ENCODE data around the gene OR51L1. TPM values are rescaled to one million over a fixed set of nuclear protein-coding genes. Genes with fewer than 3 reads are reported as not detected.

The OR51L1 gene
- total RNA-seq, 2 donors from 2014 or later = not detected

DNA sequence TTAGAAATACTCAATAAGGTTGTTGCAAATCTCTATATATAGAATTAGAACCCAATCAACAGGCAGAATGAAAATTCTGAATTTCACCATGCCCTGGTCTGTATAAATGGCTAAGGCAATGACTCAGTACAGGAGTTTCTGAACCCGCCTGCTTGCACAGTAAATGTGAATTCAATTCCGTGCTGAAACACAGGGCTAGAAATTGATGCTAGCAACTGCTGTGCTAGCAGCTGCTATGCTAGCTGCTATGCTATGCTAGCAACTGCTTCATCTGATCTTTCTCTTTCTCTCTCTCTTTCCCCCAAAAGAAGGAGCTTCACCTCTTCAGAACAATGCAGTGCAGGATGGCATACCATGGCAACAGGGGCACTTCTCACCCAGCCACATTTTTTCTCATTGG is 42.0 kb downstream of the OR51L1 start:
- Mint-ChIP-seq H3K36me3 (ENCODE audit: low read depth) (no peaks in the 10 kb centered on the region), H3K4me1 (no peaks in the 10 kb centered on the region), H3K9me3 (no peaks in the 10 kb centered on the region), H3K27me3 (ENCODE audit: insufficient read depth) (no peaks in the 10 kb centered on the region), H3K27ac (no peak overlapping the region), H3K4me3 (no peak overlapping the region)
- TF ChIP-seq, protein P1, sequence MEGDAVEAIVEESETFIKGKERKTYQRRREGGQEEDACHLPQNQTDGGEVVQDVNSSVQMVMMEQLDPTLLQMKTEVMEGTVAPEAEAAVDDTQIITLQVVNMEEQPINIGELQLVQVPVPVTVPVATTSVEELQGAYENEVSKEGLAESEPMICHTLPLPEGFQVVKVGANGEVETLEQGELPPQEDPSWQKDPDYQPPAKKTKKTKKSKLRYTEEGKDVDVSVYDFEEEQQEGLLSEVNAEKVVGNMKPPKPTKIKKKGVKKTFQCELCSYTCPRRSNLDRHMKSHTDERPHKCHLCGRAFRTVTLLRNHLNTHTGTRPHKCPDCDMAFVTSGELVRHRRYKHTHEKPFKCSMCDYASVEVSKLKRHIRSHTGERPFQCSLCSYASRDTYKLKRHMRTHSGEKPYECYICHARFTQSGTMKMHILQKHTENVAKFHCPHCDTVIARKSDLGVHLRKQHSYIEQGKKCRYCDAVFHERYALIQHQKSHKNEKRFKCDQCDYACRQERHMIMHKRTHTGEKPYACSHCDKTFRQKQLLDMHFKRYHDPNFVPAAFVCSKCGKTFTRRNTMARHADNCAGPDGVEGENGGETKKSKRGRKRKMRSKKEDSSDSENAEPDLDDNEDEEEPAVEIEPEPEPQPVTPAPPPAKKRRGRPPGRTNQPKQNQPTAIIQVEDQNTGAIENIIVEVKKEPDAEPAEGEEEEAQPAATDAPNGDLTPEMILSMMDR (conservative IDR thresholded peaks at IDR 0.05) = no peak
- 83 to 100% methylated on average over 2 of the region's 2 CpGs for WGBS, 2 experiments (ENCODE audit: insufficient coverage in 1 of 2, insufficient read length in 1 of 2)
- Histone ChIP-seq H3K9ac (ENCODE audit: extremely low read depth, low read length, poor library complexity, severe bottlenecking) (no peak overlapping the region), H3K4me3 (ENCODE audit: low read length) (no peak overlapping the region), H3K36me3 (ENCODE audit: control insufficient read depth, insufficient read depth, low read length) (no peaks in the 10 kb centered on the region), H3K4me1 (ENCODE audit: control insufficient read depth, insufficient read depth, low read length) (no peaks in the 10 kb centered on the region), H3K27ac (ENCODE audit: low read depth, low read length) (no peak overlapping the region), H3K27me3 (ENCODE audit: control insufficient read depth, insufficient read depth, low read length, poor library complexity, severe bottlenecking) (no peaks in the 10 kb centered on the region), H3K9me3 (ENCODE audit: control insufficient read depth, low read length) (no peaks in the 10 kb centered on the region)
- no peak for DNase-seq

DNA sequence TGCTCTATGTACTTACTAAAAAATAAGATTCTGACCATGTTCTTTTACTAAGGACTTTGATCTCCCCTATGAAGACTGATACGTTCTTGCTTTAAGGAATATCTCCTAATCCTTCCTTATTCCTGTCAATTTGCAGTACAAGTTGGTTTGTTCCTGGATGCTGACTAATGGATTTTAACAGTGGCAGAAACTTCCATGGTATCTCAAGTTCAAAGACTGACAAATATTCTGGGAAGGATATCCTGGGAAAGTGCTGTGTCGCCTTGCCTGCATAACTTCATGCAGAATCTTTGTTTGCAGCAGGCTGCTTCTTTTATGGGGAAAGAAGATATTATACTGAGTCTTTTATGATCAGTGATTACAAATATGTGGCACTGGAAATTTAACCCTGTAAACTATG is 43.3 kb downstream of the OR51L1 start:
- Mint-ChIP-seq H3K4me3 (no peak overlapping the region), H3K27ac (no peak overlapping the region), H3K9me3 (no peaks in the 10 kb centered on the region), H3K36me3 (ENCODE audit: low read depth) (no peaks in the 10 kb centered on the region), H3K4me1 (no peaks in the 10 kb centered on the region), H3K27me3 (ENCODE audit: insufficient read depth) (no peaks in the 10 kb centered on the region)
- Histone ChIP-seq H3K9me3 (ENCODE audit: control insufficient read depth, low read length) (no peaks in the 10 kb centered on the region), H3K27ac (ENCODE audit: low read depth, low read length) (no peak overlapping the region), H3K9ac (ENCODE audit: extremely low read depth, low read length, poor library complexity, severe bottlenecking) (no peak overlapping the region), H3K4me3 (ENCODE audit: low read length) (no peak overlapping the region), H3K36me3 (ENCODE audit: control insufficient read depth, insufficient read depth, low read length) (no peaks in the 10 kb centered on the region), H3K27me3 (ENCODE audit: control insufficient read depth, insufficient read depth, low read length, poor library complexity, severe bottlenecking) (no peaks in the 10 kb centered on the region), H3K4me1 (ENCODE audit: control insufficient read depth, insufficient read depth, low read length) (no peaks in the 10 kb centered on the region)
- no peak for DNase-seq
- TF ChIP-seq, protein P1 (conservative IDR thresholded peaks at IDR 0.05) = no peak
- 83 to 85% methylated on average over 2 of the region's 2 CpGs for WGBS, 2 experiments (ENCODE audit: insufficient coverage in 1 of 2, insufficient read length in 1 of 2)

DNA sequence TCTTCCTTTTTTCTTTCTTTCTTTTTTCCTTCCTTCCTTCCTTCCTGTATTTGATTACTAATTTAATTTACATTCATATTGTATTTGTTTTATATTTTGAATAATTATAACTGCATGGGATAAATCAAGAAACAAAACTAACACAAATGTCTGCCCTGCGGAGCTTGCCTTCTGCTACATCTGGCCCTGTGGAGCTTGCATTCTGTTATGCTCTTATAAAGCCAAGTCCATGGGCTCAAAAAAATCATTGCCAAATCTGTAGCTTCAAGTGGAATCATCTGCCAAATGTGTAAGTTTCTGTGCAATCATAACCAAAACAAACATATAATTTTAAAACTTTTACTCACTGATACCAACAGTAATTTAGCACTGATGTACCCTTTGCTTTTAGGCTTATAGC is 43.7 kb downstream of the OR51L1 start:
- Histone ChIP-seq H3K4me1 (ENCODE audit: control insufficient read depth, insufficient read depth, low read length) (no peaks in the 10 kb centered on the region), H3K9me3 (ENCODE audit: control insufficient read depth, low read length) (no peaks in the 10 kb centered on the region), H3K27me3 (ENCODE audit: control insufficient read depth, insufficient read depth, low read length, poor library complexity, severe bottlenecking) (no peaks in the 10 kb centered on the region), H3K9ac (ENCODE audit: extremely low read depth, low read length, poor library complexity, severe bottlenecking) (no peak overlapping the region), H3K27ac (ENCODE audit: low read depth, low read length) (no peak overlapping the region), H3K36me3 (ENCODE audit: control insufficient read depth, insufficient read depth, low read length) (no peaks in the 10 kb centered on the region), H3K4me3 (ENCODE audit: low read length) (no peak overlapping the region)
- Mint-ChIP-seq H3K9me3 (no peaks in the 10 kb centered on the region), H3K36me3 (ENCODE audit: low read depth) (no peaks in the 10 kb centered on the region), H3K4me1 (no peaks in the 10 kb centered on the region), H3K27me3 (ENCODE audit: insufficient read depth) (no peaks in the 10 kb centered on the region), H3K4me3 (no peak overlapping the region), H3K27ac (no peak overlapping the region)
- DNase-seq = no peak
- WGBS, 2 experiments (ENCODE audit: insufficient coverage in 1 of 2, insufficient read length in 1 of 2) = 83 to 100% methylated on average over 1 of the region's 1 CpG
- TF ChIP-seq, protein P1 (conservative IDR thresholded peaks at IDR 0.05) = no peak
